Activated T-helper 17 cell treated with anti-CD3 and anti-CD28 coated beads, Interleukin-2, amount 50 U/mL, for 72 hours (primary cell): Measurements from ENCODE around the gene KCNG2. TPM values are rescaled to one million over a fixed set of nuclear protein-coding genes. Genes with fewer than 3 reads are reported as not detected.

ENCODE experiments used
- total RNA-seq, 2 donors: library from RNA; stranded (reverse); gene quantifications; one replicate each; pipeline ENCODE4 v1.2.3, GENCODE V29; 2022

Gene KCNG2
- total RNA-seq, 2 donors from 2014 or later = not detected

Other genes with a start within 250 kb of the KCNG2 start
- 10 to 100 TPM; 38.8 to 48.5 TPM for gene CTDP1, start 118.1 kb upstream of the KCNG2 start, total RNA-seq
- 10 to 100 TPM; 16.8 to 19.5 TPM for gene SLC66A2, start 153.7 kb downstream of the KCNG2 start, total RNA-seq
- gene HSBP1L1, start 166.7 kb downstream of the KCNG2 start, total RNA-seq = 1 to 10 TPM; 2.7 to 9.2 TPM
- 100 to 1,000 TPM; 115 to 197 TPM for gene TXNL4A, start 190.6 kb downstream of the KCNG2 start, total RNA-seq
- gene RBFA, start 236.5 kb downstream of the KCNG2 start, total RNA-seq = 10 to 100 TPM; 26.6 to 39.4 TPM